GM12873 (cell line): ENCODE measurements around the gene CHI3L1.

ENCODE experiments used
- CTCF ChIP-seq: IDR thresholded peaks from 2 replicates; pipeline ENCODE4 v1.5.1; 2012; ENCODE audit warnings: low read depth, mild to moderate bottlenecking, moderate library complexity, low read length, control low read depth; ENCODE audit not compliant: insufficient read depth; ENCODE audit errors: missing control alignments

The CHI3L1 gene

DNA sequence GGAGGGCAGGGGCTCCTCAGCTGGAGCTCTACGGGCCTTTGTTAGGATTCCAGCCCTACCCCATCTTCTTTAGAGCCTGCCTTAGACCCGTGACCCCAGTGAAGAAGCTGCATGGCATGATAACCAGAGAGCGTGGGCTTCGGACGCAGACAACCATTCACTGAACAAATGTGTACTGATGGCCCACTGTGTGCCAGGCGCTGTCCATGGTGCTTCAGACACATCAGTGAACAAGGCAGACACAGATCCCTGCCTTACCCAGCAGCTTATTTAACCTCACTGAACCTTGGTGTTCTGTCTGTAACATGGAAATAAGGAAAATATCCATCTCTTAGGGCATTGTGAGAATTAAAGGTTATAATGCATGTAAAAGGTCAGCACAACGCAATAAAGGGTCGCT lies 33.4 kb upstream of the CHI3L1 start:
- no peak for TF ChIP-seq CTCF

DNA sequence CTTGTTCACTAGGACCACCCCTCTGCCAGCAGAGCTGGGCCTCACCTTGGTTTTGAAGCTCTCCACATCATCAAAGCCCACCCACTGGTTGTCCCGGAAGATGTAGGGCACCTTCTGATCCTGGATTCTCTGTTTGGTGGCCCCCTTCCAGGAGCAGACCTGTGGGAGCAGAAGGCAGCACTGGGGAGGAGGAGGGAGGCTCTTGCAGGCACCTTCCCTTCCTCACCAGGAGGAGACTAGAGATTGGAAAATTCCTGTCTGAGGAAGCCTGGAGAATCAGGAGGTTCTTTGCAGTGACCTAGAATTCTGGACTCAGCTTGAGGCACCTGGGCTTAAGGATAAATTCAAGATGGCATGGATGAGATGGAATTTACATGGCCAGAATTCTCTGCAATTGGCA lies 32.7 kb upstream of the CHI3L1 start:
- no peak for TF ChIP-seq CTCF

DNA sequence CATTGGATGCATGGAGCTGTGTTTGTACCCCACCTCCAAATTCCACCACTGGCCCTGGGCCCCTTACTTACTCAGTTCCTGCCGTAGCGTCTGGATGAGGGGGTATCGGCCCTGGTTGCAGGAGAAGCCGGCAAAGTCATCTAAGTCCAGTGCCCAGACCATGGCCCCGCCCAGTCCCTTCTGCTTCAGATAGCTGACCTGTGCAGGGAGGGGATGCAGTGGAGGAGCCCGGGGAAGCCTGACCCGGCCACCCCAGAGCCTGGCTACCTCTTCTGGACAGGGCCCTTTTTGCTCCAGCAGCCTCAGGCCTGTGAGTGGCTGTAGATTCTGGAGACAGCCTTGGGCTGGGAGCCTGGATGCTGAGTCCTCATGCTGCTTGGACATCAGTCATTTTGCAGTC lies 31.2 kb upstream of the CHI3L1 start:
- TF ChIP-seq CTCF, result no peak

- TF ChIP-seq CTCF, result peak; percentile 25
These were observed 30.7 kb upstream of the CHI3L1 start for GRCh38 chr1:203217139-203217655.

GRCh38 chr1:203216274-203217138 lies 30.0 kb upstream of the CHI3L1 start:
- peak; percentile 70 for TF ChIP-seq CTCF

DNA sequence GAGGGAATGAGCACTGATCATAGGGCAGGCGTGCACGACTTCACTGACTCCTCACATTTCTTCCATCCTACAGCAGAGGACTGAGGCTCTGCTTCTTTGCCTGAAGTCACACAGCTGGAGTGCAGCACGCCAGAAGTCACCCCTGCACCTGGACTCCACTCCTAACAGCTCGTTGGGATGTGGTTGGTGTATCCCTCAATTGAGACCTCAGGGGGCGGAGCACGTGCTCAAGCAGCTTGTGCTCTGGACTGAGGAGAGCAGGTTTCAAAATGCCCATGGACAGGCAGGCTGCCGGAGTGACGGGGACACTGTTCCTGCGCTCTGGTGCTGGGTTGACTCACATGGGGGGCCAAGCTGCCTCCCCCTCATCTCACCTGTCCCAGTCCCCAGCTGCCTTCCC lies 29.1 kb upstream of the CHI3L1 start:
- no peak for TF ChIP-seq CTCF

- TF ChIP-seq CTCF, result no peak
These were observed 28.4 kb upstream of the CHI3L1 start for GRCh38 chr1:203214871-203215270.
